Cardiac muscle cell (in vitro differentiated cells and primary cell): Measurements from ENCODE around the gene DAAM1. TPM values are rescaled to one million over a fixed set of nuclear protein-coding genes. Genes with fewer than 3 reads are reported as not detected.

Experiments
- DNase-seq, 2 donors: peaks; one replicate each; pipeline versions ENCODE4 v3.0.0 to v3.0.0-alpha.2; 2010 to 2017; ENCODE audit warnings: low read depth in 1 of 2, low spot score in 1 of 2
- H3K27ac ChIP-seq: fragments of 200-600 bp; sonication (generic); 2 replicates; pipeline ENCODE4 v1.5.1; 2016
- H3K27me3 ChIP-seq: fragments of 200-600 bp; sonication (generic); 2 replicates; pipeline ENCODE4 v1.6.0; 2016; ENCODE audit warnings: control low read depth
- H3K36me3 ChIP-seq: fragments of 200-600 bp; sonication (generic); 2 replicates; pipeline ENCODE4 v1.5.1; 2016; ENCODE audit warnings: control low read depth
- H3K4me1 ChIP-seq: fragments of 200-600 bp; sonication (generic); 2 replicates; pipeline ENCODE4 v1.8.1; 2017; ENCODE audit warnings: low read depth, mild to moderate bottlenecking, mixed run types
- H3K4me3 ChIP-seq: fragments of 200-600 bp; sonication (generic); 2 replicates; pipeline ENCODE4 v1.5.1; 2016; ENCODE audit warnings: mild to moderate bottlenecking
- H3K9me3 ChIP-seq: fragments of 200-600 bp; sonication (generic); 2 replicates; pipeline ENCODE4 v1.5.1; 2017; ENCODE audit warnings: low read depth, mild to moderate bottlenecking, control low read depth
- CTCF ChIP-seq: IDR thresholded peaks from 2 replicates; pipeline ENCODE4 v1.5.1; 2012; ENCODE audit warnings: low read depth, mild to moderate bottlenecking, low read length
- polyA plus RNA-seq: library from polyadenylated mRNA; unstranded; fragments of >200 nt; fragmentation: Nextera tagmentation; extraction: Ambion mirVana; gene quantifications from 2 replicates; pipeline ENCODE4 v1.2.1, GENCODE V29; 2016
- total RNA-seq: library from RNA; depleted of rRNA; stranded (reverse); fragments of >200 nt; gene quantifications from 2 replicates; pipeline ENCODE4 v1.2.3, GENCODE V29; 2016

DAAM1 gene
- total and polyA plus RNA-seq, 2 experiments from 2014 or later, result 33.9 to 34.2 TPM

DNA sequence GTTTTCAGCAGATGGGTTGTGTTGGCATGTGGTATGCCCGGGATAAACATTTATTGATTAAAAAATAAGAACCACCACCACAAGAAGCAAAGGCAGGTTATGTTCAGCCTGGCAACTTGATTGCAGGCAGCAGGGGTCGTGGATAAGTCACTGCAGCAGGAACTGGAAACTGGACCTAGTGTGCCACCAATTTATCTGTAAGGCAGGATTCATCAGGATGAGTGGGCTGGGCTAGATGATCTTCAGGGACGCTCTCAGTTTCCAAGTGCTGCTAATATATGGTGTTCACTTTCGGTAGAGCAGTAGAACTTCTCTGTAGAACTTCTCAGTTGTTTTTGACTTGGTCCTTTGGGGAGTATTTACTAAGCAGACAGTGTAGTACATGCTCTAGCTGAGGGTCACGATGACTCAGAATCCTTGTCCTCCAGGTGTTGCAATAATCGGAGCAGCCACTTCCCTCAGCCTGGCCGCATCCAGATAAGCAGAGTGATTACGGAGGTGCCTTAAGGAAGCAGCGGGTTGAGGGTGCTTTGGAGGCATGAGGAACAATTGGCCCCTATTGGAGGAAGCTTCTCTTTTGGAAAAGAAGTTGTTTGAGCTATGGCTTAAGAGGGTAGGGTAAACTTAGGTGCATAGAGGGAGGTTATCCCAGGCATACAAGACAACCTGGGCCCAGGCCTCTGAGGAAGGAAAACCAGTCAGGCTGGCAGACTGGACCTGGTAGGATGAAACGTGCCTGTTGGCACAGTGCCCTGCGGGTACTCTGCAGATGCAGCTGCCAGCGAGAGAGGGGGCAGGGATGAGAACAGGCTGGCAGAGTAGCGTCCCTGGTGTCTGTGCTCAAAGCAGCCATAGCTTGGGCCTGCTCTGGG is 172.7 kb downstream of the DAAM1 start:
- peaks cover 60% of the 10 kb centered on the region for H3K4me1 ChIP-seq
- TF ChIP-seq CTCF, result no peak
- H3K27me3 ChIP-seq, result no peaks in the 10 kb centered on the region
- H3K36me3 ChIP-seq, result peaks cover 6% of the 10 kb centered on the region
- peak in 1 of 2 donors; percentile 92 for DNase-seq
- peak overlapping the region; percentile 8 for H3K27ac ChIP-seq
- H3K4me3 ChIP-seq, result no peak overlapping the region
- H3K9me3 ChIP-seq, result no peaks in the 10 kb centered on the region

DNA sequence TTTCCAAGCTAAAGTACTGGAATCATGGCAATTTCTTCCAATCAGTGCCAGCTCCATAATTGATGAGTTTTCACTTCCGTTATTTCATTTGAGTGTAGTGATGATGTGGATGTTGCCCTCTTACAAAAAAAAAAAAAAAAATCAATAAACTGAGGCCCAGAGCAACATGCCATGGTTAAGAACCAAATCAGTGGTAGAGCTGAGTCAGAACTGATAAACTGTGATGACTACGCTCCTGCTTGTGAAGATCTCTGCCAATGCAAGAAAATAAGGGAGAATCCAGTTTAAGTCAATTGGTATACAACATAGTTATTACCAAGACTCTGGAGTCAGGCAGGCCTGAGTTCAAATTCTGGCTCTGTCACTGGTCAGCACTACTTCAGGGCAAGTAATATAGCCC is 174.0 kb downstream of the DAAM1 start:
- H3K4me3 ChIP-seq, result no peak overlapping the region
- peak in 1 of 2 donors; percentile 48 for DNase-seq
- H3K27ac ChIP-seq, result no peak overlapping the region
- peaks cover 6% of the 10 kb centered on the region for H3K36me3 ChIP-seq
- H3K9me3 ChIP-seq, result no peaks in the 10 kb centered on the region
- H3K4me1 ChIP-seq, result peaks cover 51% of the 10 kb centered on the region
- TF ChIP-seq CTCF, result no peak
- no peaks in the 10 kb centered on the region for H3K27me3 ChIP-seq

- peak overlapping the region; percentile 33 for H3K27ac ChIP-seq
- H3K36me3 ChIP-seq, result peaks cover 18% of the 10 kb centered on the region
These were observed 175.2 kb downstream of the DAAM1 start for GRCh38 chr14:59363531-59364226.

GRCh38 chr14:59370158-59370742 is 181.8 kb downstream of the DAAM1 start:
- no peak for TF ChIP-seq CTCF
- Histone ChIP-seq H3K27ac (no peak overlapping the region), H3K27me3 (no peaks in the 10 kb centered on the region), H3K4me1 (peaks cover 20% of the 10 kb centered on the region), H3K4me3 (no peak overlapping the region), H3K36me3 (peaks cover 22% of the 10 kb centered on the region), H3K9me3 (no peaks in the 10 kb centered on the region)
- no peak for DNase-seq

More at GRCh38 chr14:59363531-59364226, 175.2 kb downstream of the DAAM1 start:
- Histone ChIP-seq H3K9me3 (no peaks in the 10 kb centered on the region), H3K4me3 (no peak overlapping the region), H3K27me3 (no peaks in the 10 kb centered on the region), H3K4me1 (peaks cover 43% of the 10 kb centered on the region)
- no peak for TF ChIP-seq CTCF
- DNase-seq, result no peak

DNA sequence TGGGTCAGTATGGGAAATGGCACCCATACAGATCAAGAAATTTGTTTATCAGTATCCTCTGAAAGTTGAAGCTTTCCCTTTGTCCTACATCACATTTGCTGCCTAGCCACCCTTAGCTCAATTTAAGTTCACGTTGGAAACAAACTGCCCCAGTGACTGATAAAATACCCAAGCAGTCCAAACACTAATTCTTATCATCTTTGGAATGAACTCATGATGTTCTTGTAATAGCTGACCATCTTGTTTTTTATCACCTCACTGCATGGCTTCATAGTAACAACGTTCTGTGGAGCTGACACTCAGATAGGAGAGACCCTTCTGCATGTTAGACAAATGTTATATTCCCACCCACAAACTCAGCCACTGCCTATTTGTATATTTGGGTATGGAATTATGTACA is 183.3 kb downstream of the DAAM1 start:
- peak overlapping the region; percentile 76 for H3K27ac ChIP-seq
- peaks cover 20% of the 10 kb centered on the region for H3K4me1 ChIP-seq
- TF ChIP-seq CTCF, result no peak
- no peaks in the 10 kb centered on the region for H3K9me3 ChIP-seq
- peaks cover 17% of the 10 kb centered on the region for H3K36me3 ChIP-seq
- H3K4me3 ChIP-seq, result no peak overlapping the region
- no peaks in the 10 kb centered on the region for H3K27me3 ChIP-seq
- DNase-seq, result peak; percentile 17 to 36
